DOHH2 (cell line): ENCODE measurements around the gene ZNF580.

Experiments
- EZH2phosphoT487 ChIP-seq: fragments of 200-600 bp; sonication (generic); IDR thresholded peaks from 2 replicates; pipeline ENCODE4 v1.6.1; 2017; ENCODE audit warnings: borderline replicate concordance, mild to moderate bottlenecking, antibody characterized with exemption, low read length, moderate library complexity, mixed read lengths
- TF ChIP-seq, protein P1 (sequence below): fragments of 200-600 bp; sonication (generic); IDR thresholded peaks from one replicate; pipeline ENCODE4 v1.5.1; 2014; ENCODE audit warnings: antibody characterized with exemption, mild to moderate bottlenecking, low read depth, low read length; ENCODE audit not compliant: poor library complexity, severe bottlenecking

- TF ChIP-seq EZH2phosphoT487: no peak
- TF ChIP-seq, protein P1, sequence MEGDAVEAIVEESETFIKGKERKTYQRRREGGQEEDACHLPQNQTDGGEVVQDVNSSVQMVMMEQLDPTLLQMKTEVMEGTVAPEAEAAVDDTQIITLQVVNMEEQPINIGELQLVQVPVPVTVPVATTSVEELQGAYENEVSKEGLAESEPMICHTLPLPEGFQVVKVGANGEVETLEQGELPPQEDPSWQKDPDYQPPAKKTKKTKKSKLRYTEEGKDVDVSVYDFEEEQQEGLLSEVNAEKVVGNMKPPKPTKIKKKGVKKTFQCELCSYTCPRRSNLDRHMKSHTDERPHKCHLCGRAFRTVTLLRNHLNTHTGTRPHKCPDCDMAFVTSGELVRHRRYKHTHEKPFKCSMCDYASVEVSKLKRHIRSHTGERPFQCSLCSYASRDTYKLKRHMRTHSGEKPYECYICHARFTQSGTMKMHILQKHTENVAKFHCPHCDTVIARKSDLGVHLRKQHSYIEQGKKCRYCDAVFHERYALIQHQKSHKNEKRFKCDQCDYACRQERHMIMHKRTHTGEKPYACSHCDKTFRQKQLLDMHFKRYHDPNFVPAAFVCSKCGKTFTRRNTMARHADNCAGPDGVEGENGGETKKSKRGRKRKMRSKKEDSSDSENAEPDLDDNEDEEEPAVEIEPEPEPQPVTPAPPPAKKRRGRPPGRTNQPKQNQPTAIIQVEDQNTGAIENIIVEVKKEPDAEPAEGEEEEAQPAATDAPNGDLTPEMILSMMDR: no peak
Observed at GRCh38 chr19:55673889-55674288, 33.1 kb downstream of the ZNF580 start.
